ENCODE results near the gene YY1AP1. TPM values are rescaled to one million over a fixed set of nuclear protein-coding genes. Genes with fewer than 3 reads are reported as not detected.
"Not testable (repeated sequence)": the region's sequence is repeated elsewhere in the genome, so short reads cannot be mapped to it uniquely, and the experiment has no call there.

Gene YY1AP1
- total RNA-seq, 6 experiments from 2014 or later, result 39.6 to 50.7 (median 42.0) TPM

DNA sequence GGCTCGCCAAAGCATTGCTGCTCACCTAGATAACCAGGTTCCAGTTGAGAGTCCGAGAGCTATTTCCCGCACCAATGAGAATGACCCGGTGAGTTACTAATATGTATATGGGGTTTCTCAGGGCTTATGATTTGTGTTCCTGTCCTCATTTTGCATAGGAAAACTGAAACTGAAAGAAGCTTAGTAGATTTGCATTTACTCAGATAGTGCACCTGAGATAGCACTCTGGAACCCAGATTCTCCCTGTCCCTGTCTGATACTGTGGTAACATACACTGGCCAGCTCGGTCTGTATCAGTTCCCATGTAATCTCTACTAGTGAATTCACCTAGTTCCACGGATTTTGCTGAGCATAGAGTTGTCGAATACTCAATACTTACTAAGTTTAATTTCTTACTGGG lies 28.5 kb upstream of the YY1AP1 start:
- H3K4me1 Mint-ChIP-seq (ENCODE audit: low read depth), result no peaks in the 10 kb centered on the region
- H3K27ac Mint-ChIP-seq, result no peak overlapping the region
- H3K36me3 Mint-ChIP-seq (ENCODE audit: low read depth), result peaks cover 23% of the 10 kb centered on the region; the same call in 1 of the 2 replicates
- H3K4me3 Mint-ChIP-seq, result no peak overlapping the region
- no peak for DNase-seq
- TF ChIP-seq, protein P1, sequence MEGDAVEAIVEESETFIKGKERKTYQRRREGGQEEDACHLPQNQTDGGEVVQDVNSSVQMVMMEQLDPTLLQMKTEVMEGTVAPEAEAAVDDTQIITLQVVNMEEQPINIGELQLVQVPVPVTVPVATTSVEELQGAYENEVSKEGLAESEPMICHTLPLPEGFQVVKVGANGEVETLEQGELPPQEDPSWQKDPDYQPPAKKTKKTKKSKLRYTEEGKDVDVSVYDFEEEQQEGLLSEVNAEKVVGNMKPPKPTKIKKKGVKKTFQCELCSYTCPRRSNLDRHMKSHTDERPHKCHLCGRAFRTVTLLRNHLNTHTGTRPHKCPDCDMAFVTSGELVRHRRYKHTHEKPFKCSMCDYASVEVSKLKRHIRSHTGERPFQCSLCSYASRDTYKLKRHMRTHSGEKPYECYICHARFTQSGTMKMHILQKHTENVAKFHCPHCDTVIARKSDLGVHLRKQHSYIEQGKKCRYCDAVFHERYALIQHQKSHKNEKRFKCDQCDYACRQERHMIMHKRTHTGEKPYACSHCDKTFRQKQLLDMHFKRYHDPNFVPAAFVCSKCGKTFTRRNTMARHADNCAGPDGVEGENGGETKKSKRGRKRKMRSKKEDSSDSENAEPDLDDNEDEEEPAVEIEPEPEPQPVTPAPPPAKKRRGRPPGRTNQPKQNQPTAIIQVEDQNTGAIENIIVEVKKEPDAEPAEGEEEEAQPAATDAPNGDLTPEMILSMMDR (IDR thresholded peaks at IDR 0.05), result no peak
- H3K9me3 Mint-ChIP-seq, result no peaks in the 10 kb centered on the region
- H3K27me3 Mint-ChIP-seq (ENCODE audit: insufficient read depth), result no peaks in the 10 kb centered on the region; the same call in none of the 2 replicates

DNA sequence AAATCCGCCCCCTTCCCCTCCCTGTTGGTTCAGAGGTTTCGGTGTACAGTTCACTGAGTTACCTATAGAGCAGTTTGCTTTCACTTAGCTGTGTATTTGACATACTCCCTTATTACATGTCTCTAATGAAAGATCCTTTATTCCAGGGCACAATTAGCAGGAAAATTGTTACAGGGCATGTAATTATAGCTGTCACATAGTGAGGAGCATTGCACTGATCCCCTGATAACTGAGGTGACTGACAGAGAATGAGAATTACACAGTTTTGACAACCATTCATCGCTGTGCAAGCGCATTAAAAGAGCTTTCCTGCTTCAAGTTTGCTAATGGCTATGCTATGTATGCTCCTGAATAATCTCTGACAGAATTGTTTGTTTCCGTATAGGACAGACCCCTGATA lies 27.2 kb upstream of the YY1AP1 start:
- no peak for DNase-seq
- H3K27ac Mint-ChIP-seq, result no peak overlapping the region
- TF ChIP-seq, protein P1 (IDR thresholded peaks at IDR 0.05), result no peak
- no peaks in the 10 kb centered on the region for H3K9me3 Mint-ChIP-seq
- H3K4me3 Mint-ChIP-seq, result no peak overlapping the region
- H3K36me3 Mint-ChIP-seq (ENCODE audit: low read depth), result peaks cover 15% of the 10 kb centered on the region; the same call in 1 of the 2 replicates
- no peaks in the 10 kb centered on the region; the same call in none of the 2 replicates for H3K27me3 Mint-ChIP-seq (ENCODE audit: insufficient read depth)
- no peaks in the 10 kb centered on the region for H3K4me1 Mint-ChIP-seq (ENCODE audit: low read depth)

DNA sequence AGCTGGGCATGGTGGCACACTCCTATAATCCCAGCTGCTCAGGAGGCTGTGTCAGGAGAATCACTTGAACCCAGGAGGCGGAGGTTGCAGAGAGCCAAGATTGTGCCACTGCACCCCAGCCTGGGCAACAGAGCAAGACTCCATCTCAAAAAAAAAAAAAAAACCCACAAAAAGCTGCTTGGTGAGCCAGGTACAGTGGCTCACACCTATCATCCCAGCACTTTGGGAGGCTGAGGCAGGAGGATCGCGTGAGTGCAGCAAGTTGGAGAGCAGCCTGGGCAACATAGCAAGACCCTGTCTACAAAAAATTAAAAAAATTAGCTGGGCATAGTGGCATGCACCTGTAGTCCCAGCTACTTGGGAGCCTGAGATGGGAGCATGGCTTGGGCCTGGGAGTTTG lies 26.5 kb upstream of the YY1AP1 start:
- H3K4me3 Mint-ChIP-seq; H3K9me3 Mint-ChIP-seq; DNase-seq; H3K27ac Mint-ChIP-seq; H3K4me1 Mint-ChIP-seq (ENCODE audit: low read depth); H3K27me3 Mint-ChIP-seq (ENCODE audit: insufficient read depth): not testable (repeated sequence)
- peaks cover 15% of the 10 kb centered on the region; the same call in 1 of the 2 replicates for H3K36me3 Mint-ChIP-seq (ENCODE audit: low read depth)

DNA sequence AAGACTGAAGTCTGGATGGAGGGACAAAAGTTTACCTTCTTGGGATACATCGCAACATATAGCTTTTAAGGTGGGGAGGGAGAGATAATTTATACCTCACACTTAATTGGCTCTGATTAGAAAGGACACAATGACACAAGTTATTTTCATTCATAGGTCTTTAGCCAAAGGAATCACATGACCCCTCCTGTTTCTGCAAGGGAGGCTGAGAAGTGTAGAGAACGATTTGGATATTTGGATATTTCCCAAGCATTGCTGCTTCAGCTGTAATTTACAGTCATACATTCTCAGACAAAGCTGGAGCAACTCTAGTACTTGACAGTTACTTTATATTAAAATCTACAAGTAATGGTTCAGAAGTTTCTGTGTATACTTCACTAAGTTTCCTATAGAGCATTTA lies 24.5 kb upstream of the YY1AP1 start:
- H3K4me1 Mint-ChIP-seq (ENCODE audit: low read depth), result no peaks in the 10 kb centered on the region
- DNase-seq, result no peak
- TF ChIP-seq, protein P1 (IDR thresholded peaks at IDR 0.05), result no peak
- H3K9me3 Mint-ChIP-seq, result no peaks in the 10 kb centered on the region
- H3K36me3 Mint-ChIP-seq (ENCODE audit: low read depth), result peaks cover 21% of the 10 kb centered on the region; the same call in 1 of the 2 replicates
- H3K27me3 Mint-ChIP-seq (ENCODE audit: insufficient read depth), result no peaks in the 10 kb centered on the region; the same call in none of the 2 replicates
- H3K27ac Mint-ChIP-seq, result no peak overlapping the region; the same call in 1 of the 2 replicates
- H3K4me3 Mint-ChIP-seq, result no peak overlapping the region

DNA sequence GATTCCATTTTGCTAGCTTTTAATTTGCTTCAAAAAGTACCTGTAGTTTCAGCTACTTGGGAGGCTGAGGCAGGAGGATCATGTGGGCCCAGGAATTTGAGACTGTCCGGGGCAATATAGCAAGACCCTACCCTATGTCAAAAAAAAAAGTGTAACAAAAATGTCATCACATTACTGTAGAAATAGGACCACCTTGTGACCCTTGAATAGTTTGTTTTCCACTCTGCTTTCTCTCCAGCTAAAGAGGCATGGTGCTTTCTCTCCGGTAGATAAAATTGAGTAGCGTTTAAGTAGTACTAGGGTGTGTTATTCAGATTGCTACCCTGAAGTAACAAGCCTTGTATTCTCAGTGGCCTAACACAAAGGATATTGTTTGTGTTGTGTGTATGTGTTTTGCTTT lies 24.1 kb upstream of the YY1AP1 start:
- not testable (repeated sequence) for H3K9me3 Mint-ChIP-seq; H3K27me3 Mint-ChIP-seq (ENCODE audit: insufficient read depth); H3K4me1 Mint-ChIP-seq (ENCODE audit: low read depth); H3K4me3 Mint-ChIP-seq; DNase-seq
- H3K27ac Mint-ChIP-seq, result peak overlapping the region; percentile 21; the same call in 1 of the 2 replicates
- peaks cover 17% of the 10 kb centered on the region; the same call in 1 of the 2 replicates for H3K36me3 Mint-ChIP-seq (ENCODE audit: low read depth)
- TF ChIP-seq, protein P1 (IDR thresholded peaks at IDR 0.05), result peak; percentile 50

DNA sequence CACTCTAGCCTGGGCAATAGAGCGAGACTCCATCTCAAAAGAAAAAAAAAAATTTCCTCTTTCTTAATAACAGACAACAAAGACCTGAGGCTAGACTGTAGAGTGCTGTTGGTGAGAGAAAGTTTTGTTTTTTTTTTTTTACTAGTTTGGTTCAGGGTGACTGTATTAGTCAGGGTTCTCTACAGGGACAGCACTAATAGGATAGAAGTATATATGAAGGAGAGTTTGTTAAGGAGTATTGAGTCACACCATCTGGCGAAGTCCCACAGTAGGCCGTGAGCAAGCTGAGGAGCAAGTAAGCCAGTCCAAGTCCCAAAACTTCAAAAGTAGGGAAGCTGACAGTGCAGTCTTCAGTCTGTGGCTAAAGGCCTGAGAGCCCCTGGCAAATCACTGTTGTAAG lies 22.9 kb upstream of the YY1AP1 start:
- H3K4me1 Mint-ChIP-seq (ENCODE audit: low read depth); H3K4me3 Mint-ChIP-seq; H3K27me3 Mint-ChIP-seq (ENCODE audit: insufficient read depth); H3K27ac Mint-ChIP-seq; H3K9me3 Mint-ChIP-seq; DNase-seq: not testable (repeated sequence)
- peaks cover 12% of the 10 kb centered on the region; the same call in 1 of the 2 replicates for H3K36me3 Mint-ChIP-seq (ENCODE audit: low read depth)

DNA sequence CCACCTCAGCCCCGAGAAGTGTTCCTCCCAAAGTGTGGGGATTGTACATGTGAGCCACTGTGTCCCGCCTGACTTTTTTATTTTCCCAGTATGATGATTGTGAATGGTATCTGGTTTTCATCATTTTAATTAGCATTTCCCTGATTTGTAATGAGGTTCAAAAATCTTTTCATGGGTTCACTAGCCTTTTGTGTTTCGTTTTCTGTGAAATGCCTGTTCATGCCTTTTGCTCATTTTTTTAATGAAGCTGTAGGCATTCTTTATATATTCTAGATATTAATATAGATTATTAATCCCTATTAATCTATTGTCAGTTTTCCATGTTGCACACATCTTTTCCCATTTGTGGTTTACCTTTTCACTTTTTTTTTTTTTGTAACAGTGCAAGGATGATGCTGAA lies 20.8 kb upstream of the YY1AP1 start:
- TF ChIP-seq, protein P1 (IDR thresholded peaks at IDR 0.05), result no peak
- Mint-ChIP-seq H3K9me3 (no peaks in the 10 kb centered on the region), H3K4me3 (no peak overlapping the region), H3K4me1 (ENCODE audit: low read depth) (peaks cover 16% of the 10 kb centered on the region), H3K36me3 (ENCODE audit: low read depth) (peaks cover 16% of the 10 kb centered on the region; the same call in 1 of the 2 replicates), H3K27ac (no peak overlapping the region), H3K27me3 (ENCODE audit: insufficient read depth) (no peaks in the 10 kb centered on the region)
- no peak for DNase-seq
